Kidney epithelial cell (primary cell): ENCODE data around the gene TNFRSF9. TPM values are rescaled to one million over a fixed set of nuclear protein-coding genes. Genes with fewer than 3 reads are reported as not detected.

Experiments used
- DNase-seq: peaks from one replicate; pipeline ENCODE4 v3.0.0-alpha.2; 2010; ENCODE audit warnings: low read depth
- H3K27me3 ChIP-seq: 2 replicates; pipeline ENCODE4 v1.6.0; 2011; ENCODE audit warnings: low read length; ENCODE audit not compliant: control insufficient read depth, insufficient read depth
- H3K36me3 ChIP-seq: 2 replicates; pipeline ENCODE4 v1.5.1; 2011; ENCODE audit warnings: low read length; ENCODE audit not compliant: control insufficient read depth, insufficient read depth
- H3K4me3 ChIP-seq: 2 replicates; pipeline ENCODE4 v1.5.1; 2011; ENCODE audit warnings: low read depth, mild to moderate bottlenecking, control low read depth, low read length
- total RNA-seq: library from RNA; depleted of rRNA; stranded (reverse); fragments of >200 nt; gene quantifications from 2 replicates; pipeline ENCODE4 v1.2.3, GENCODE V29; 2015
- TF ChIP-seq, protein P1 (sequence below): IDR thresholded peaks from 2 replicates; pipeline ENCODE4 v1.5.1; 2011; ENCODE audit warnings: mild to moderate bottlenecking, moderate library complexity, low read length, control low read depth, inconsistent platforms; ENCODE audit not compliant: insufficient read depth, poor library complexity, severe bottlenecking

Gene TNFRSF9
- total RNA-seq, 1 donor from 2014 or later = 4.6 TPM

DNA sequence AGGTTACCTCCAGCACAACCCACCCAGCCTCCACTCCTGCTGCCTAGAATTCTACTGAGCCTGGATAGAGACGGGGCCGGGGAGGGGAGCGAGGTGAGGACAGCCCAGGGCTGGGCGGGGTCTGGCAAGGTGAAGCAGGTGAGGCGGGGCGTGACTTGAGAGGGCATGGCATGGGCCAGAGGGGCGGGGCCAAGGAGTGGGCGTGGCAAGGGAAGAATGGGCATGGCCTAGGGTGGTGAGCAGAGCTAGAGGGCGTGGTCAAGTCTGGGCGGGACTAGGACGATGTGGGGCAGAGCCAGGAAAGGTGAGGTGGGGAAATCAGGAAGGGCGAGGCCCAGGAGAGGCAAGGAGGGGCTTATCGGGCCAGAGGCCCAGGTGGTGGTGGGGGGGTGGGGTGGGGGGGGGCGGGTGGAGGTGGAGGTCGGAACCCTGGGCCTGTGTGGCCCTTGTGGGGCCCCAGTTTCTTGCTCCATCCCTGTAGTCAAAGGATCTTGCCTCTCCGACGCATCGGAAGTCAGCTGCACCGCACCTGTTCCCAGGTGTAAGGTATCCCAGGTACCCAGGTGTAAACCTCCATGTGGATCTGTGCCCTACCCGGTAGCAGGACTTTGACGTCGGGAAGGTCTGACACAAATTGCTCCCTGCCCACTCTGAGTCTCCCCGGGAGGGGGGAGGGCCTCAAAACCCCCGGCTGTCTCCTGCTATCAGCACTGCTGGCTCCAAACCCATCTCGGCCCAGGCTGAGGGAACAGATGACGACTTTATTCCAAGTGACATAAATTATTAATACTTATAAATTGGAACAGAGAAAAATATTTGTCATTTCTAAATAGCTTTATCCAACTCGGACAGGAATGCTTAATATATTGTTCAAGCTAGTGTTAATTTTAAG, 54.9 kb downstream of the TNFRSF9 start:
- Histone ChIP-seq H3K36me3 (no peaks in the 10 kb centered on the region), H3K27me3 (no peaks in the 10 kb centered on the region), H3K4me3 (no peak overlapping the region)
- no peak for DNase-seq
- TF ChIP-seq, protein P1, sequence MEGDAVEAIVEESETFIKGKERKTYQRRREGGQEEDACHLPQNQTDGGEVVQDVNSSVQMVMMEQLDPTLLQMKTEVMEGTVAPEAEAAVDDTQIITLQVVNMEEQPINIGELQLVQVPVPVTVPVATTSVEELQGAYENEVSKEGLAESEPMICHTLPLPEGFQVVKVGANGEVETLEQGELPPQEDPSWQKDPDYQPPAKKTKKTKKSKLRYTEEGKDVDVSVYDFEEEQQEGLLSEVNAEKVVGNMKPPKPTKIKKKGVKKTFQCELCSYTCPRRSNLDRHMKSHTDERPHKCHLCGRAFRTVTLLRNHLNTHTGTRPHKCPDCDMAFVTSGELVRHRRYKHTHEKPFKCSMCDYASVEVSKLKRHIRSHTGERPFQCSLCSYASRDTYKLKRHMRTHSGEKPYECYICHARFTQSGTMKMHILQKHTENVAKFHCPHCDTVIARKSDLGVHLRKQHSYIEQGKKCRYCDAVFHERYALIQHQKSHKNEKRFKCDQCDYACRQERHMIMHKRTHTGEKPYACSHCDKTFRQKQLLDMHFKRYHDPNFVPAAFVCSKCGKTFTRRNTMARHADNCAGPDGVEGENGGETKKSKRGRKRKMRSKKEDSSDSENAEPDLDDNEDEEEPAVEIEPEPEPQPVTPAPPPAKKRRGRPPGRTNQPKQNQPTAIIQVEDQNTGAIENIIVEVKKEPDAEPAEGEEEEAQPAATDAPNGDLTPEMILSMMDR = no peak

DNA sequence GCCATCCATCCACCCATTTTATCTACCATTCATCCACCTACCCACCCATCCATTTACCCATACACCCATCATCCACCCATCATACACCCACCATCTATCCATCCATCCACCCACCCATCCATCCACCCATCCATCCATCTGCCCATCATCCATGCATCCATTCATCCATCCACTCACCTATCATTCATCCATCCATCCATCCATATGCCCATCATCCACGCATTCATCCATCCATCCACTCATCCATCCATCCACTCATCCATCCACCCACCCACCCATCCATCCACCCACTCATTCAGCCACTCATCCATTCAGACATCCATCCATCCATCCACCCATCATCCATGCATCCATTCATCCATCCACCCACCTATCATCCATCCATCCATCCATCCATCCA, 55.9 kb downstream of the TNFRSF9 start:
- TF ChIP-seq, protein P1 = no peak
- DNase-seq = no peak
- no peaks in the 10 kb centered on the region for H3K36me3 ChIP-seq
- no peaks in the 10 kb centered on the region for H3K27me3 ChIP-seq
- no peak overlapping the region for H3K4me3 ChIP-seq

DNA sequence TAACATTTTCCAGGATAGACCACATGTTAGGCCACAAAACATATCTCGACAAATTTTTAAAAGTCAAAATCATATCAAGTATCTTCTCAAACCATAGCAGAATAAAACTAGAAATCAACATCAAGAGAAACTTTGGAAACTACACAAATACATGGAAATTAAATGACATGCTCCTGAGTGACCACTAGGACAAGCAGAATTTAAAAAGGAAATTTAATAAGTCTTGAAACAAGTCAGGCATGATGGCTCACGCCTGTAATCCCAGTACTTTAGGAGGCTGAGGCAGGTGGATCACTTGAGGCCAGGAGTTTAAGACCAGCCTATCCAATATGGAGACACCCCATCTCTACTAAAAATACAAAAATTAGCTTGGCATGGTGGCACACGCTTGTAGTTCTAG, 61.4 kb downstream of the TNFRSF9 start:
- DNase-seq = no peak
- Histone ChIP-seq H3K4me3 (no peak overlapping the region), H3K36me3 (no peaks in the 10 kb centered on the region), H3K27me3 (no peaks in the 10 kb centered on the region)
- TF ChIP-seq, protein P1 = no peak

DNA sequence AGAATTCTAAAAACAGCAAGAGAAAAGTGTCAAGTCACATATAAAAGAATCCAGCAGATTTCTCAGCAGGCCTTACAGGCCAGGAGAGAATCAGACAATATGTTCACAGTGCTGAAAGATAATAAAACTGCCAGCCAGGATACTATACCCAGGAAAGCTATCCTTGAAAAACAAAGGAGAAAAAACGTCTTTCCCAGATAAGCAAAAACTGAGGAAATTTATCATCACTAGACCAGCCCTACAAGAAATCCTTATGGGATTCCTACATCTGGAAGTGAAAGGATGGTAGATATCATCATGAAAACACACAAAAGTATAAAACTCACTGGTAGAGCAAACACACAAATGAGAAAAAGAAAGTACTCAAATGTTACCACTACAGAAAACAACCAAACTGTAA, 62.6 kb downstream of the TNFRSF9 start:
- DNase-seq = no peak
- TF ChIP-seq, protein P1 = no peak
- no peak overlapping the region for H3K4me3 ChIP-seq
- no peaks in the 10 kb centered on the region for H3K27me3 ChIP-seq
- H3K36me3 ChIP-seq = no peaks in the 10 kb centered on the region

DNA sequence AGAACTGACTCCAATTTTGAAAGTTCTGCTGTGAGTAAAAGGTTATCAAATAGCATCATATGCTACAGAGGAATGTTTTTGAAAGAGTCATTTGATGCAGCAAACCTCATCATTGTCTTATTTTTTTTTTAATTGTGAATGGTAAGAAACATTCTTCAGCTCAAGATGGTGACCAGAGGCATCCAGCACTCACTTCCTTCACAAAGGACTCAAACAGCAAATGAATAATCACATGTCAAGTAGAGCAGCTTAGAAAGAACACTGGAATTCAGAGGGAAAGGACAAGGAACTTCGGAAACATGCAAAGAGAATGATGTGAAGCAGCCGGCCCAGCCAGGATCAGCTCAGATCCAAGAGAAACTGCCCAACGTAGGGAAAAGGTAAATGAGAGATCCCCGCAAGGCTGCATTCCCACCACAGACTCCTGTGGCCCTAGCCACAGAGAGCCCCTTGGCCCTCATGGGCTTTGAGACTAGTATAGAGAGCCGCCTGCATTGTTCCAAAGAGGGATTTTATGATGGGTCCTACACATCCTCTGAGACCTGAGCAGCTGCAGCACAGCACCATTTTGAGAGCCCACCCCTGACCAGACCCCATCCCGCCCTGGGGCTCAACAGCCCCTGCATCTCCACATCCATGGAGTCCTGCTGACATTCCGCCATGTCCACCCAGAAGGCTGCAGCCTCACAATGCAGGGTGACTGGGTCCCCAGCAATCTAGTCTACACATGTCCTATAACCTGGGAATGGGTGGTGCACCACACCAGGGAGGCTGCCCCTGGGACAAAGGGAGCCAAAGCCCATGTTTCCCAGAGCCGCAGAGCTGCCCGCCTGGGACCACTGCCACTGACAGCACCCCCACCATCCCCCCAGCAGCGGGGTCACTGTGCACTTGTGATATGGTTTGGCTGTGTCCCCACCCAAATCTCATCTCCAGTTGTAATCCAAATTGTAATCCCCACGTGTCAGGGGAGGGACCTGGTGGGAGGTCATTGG, 66.5 kb downstream of the TNFRSF9 start:
- H3K4me3 ChIP-seq = no peak overlapping the region
- DNase-seq = no peak
- H3K27me3 ChIP-seq = no peaks in the 10 kb centered on the region
- H3K36me3 ChIP-seq = no peaks in the 10 kb centered on the region
- TF ChIP-seq, protein P1 = no peak
